ENCODE data around the gene ALOXE3.

The ALOXE3 gene

DNA sequence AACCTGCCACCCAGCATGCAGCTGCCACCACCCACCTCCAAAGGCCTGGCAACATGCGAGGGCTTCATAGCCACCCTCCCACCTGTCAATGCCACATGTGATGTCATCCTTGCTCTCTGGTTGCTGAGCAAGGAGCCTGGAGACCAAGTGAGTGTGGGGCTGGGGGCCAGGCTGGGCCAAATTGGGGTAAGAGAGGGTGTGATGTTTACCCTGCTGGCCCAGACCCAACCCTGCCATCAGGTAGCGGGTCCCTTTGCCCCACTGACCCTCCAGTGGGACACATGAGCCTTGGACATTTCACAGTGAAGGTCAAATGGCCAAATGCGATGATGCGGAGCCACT lies 70.6 kb downstream of the ALOXE3 start:
- Mint-ChIP-seq H3K9me3 (no peaks in the 10 kb centered on the region), H3K27me3 (peaks cover 34% of the 10 kb centered on the region), H3K4me1 (no peaks in the 10 kb centered on the region), H3K36me3 (ENCODE audit: insufficient read depth) (no peaks in the 10 kb centered on the region), H3K4me3 (no peak overlapping the region), H3K27ac (ENCODE audit: low read depth) (no peak overlapping the region)
- no peak for ATAC-seq (replicated peaks; ENCODE audit: extremely low read depth, poor library complexity, severe bottlenecking)
- DNase-seq (ENCODE audit: low spot score in 2 of 2): no peak

DNA sequence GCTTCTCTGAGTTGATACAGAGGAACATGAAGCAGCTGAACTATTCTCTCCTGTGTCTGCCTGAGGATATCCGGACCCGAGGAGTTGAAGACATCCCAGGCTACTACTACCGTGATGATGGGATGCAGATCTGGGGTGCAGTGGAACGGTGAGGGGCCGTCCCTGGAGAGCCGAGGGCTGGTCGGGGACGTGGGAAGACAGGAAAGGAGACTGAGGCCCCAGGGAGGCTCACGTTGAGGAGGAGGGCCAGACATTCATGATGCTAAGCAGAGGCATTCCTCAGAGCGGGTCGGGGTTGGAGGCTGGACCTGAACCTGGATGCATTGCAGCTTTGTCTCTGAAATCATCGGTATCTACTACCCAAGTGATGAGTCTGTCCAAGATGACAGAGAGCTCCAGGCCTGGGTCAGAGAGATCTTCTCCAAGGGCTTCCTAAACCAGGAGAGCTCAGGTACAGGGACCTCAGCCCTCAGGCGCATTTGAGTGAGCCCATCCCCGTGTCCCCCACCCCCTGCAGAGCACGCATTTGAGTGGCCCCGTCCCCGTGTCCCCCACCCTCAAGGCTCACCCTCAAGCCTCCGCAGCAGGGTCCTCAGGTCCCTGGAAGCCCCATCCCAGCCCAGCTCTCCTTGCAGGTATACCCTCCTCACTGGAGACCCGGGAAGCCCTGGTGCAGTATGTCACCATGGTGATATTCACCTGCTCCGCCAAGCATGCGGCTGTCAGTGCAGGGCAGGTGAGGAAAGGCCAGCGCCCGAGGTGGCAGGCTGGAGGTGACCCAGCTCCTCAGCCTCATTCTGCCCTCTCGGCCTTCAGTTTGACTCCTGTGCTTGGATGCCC lies 71.2 kb downstream of the ALOXE3 start:
- no peak overlapping the region for H3K27ac Mint-ChIP-seq (ENCODE audit: low read depth)
- ATAC-seq (replicated peaks; ENCODE audit: extremely low read depth, poor library complexity, severe bottlenecking): no peak
- DNase-seq (ENCODE audit: low spot score in 2 of 2): no peak
- peaks cover 35% of the 10 kb centered on the region for H3K27me3 Mint-ChIP-seq
- no peaks in the 10 kb centered on the region for H3K36me3 Mint-ChIP-seq (ENCODE audit: insufficient read depth)
- H3K9me3 Mint-ChIP-seq: no peaks in the 10 kb centered on the region
- H3K4me3 Mint-ChIP-seq: no peak overlapping the region
- H3K4me1 Mint-ChIP-seq: no peaks in the 10 kb centered on the region

GRCh38 chr17:8046306-8046928 lies 71.9 kb downstream of the ALOXE3 start:
- H3K27me3 Mint-ChIP-seq: peaks cover 35% of the 10 kb centered on the region
- no peak overlapping the region for H3K27ac Mint-ChIP-seq (ENCODE audit: low read depth)
- H3K36me3 Mint-ChIP-seq (ENCODE audit: insufficient read depth): no peaks in the 10 kb centered on the region
- no peak overlapping the region for H3K4me3 Mint-ChIP-seq
- ATAC-seq (replicated peaks; ENCODE audit: extremely low read depth, poor library complexity, severe bottlenecking) (no peak), DNase-seq (ENCODE audit: low spot score in 2 of 2) (no peak)
- no peaks in the 10 kb centered on the region for H3K9me3 Mint-ChIP-seq
- no peaks in the 10 kb centered on the region for H3K4me1 Mint-ChIP-seq

All from central memory CD8-positive, alpha-beta T cell (primary cell).